ENCODE measurements around the gene C19orf25. TPM values are rescaled to one million over a fixed set of nuclear protein-coding genes. Genes with fewer than 3 reads are reported as not detected.

Gene C19orf25
- polyA plus RNA-seq, 1 of the 3 experiments (the other 2 are of a cell fraction), result 25.3 TPM

DNA sequence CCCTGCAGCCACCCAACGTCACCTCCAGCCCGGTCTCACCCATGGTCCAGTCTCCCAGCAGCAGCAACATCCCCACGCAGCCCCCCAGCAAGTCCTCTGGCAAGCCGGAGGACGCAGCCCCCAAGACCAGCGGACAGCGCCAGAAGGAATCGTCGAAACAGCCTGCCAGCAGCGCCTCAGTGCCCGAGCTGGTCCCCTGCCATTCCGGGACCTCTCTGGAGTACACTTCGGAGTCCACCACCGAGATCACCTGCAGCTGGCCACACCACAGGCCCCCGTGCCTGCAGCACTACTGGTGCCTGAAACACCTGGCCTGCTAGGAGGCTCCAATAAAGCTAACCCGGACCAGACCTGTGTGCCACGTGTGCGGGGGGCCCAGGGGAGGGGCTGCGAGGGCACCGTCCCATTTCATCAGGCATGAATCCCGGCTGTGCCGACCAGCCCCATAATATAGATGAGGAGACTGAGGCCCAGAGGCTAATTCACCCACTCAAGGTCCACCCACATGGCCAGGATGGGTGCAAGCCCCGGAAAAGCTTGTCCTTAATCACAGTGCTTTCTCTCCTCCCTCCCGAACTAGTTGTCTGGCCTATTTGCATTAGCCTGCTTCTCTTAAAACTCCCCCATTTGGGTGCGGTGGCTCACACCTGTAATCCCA, 18.7 kb upstream of the C19orf25 start:
- H2AFZ ChIP-seq (ENCODE audit: low read depth), result no peak overlapping the region
- H3K36me3 ChIP-seq (replicated peaks in 1 of 2; ENCODE audit: control insufficient read depth in 1 of 2, insufficient read depth in 2 of 2, low read length in 1 of 2), result no peaks in the 10 kb centered on the region
- POLR2A ChIA-PET, result no interaction called here
- no peaks in the 10 kb centered on the region for H3K9me3 ChIP-seq
- CTCF ChIA-PET, result no interaction called here
- H3K9ac ChIP-seq, result no peak overlapping the region
- TF ChIP-seq MEF2A (IDR thresholded peaks at IDR 0.05; ENCODE audit: borderline replicate concordance, low read depth), result no peak
- H3K9me2 ChIP-seq, result no peaks in the 10 kb centered on the region
- DNase-seq, result no peak
- no peaks in the 10 kb centered on the region for H3K27me3 ChIP-seq (ENCODE audit: insufficient read depth)
- 77% methylated on average over 4 of the region's 25 CpGs for WGBS (ENCODE audit: low lambda C conversion rate)
- H4K20me1 ChIP-seq (ENCODE audit: insufficient read depth), result no peaks in the 10 kb centered on the region
- peaks cover 0 to 3% of the 10 kb centered on the region in 2 experiments; a peak in 1 of 4 replicates for H3K4me1 ChIP-seq (ENCODE audit: control insufficient read depth in 1 of 2, insufficient read depth in 2 of 2, low read depth in 1 of 2, low read length in 1 of 2)
- no peak overlapping the region for H3K27ac ChIP-seq (ENCODE audit: low read depth in 2 of 2, low read length in 1 of 2)
- H3K79me2 ChIP-seq (ENCODE audit: insufficient read depth), result no peaks in the 10 kb centered on the region
- H3F3A ChIP-seq (replicated peaks; ENCODE audit: insufficient read depth), result peaks cover 8% of the 10 kb centered on the region
- no peak overlapping the region for H3K4me3 ChIP-seq (ENCODE audit: low read depth in 2 of 2, low read length in 1 of 2)
- no peak overlapping the region for H3K4me2 ChIP-seq

DNA sequence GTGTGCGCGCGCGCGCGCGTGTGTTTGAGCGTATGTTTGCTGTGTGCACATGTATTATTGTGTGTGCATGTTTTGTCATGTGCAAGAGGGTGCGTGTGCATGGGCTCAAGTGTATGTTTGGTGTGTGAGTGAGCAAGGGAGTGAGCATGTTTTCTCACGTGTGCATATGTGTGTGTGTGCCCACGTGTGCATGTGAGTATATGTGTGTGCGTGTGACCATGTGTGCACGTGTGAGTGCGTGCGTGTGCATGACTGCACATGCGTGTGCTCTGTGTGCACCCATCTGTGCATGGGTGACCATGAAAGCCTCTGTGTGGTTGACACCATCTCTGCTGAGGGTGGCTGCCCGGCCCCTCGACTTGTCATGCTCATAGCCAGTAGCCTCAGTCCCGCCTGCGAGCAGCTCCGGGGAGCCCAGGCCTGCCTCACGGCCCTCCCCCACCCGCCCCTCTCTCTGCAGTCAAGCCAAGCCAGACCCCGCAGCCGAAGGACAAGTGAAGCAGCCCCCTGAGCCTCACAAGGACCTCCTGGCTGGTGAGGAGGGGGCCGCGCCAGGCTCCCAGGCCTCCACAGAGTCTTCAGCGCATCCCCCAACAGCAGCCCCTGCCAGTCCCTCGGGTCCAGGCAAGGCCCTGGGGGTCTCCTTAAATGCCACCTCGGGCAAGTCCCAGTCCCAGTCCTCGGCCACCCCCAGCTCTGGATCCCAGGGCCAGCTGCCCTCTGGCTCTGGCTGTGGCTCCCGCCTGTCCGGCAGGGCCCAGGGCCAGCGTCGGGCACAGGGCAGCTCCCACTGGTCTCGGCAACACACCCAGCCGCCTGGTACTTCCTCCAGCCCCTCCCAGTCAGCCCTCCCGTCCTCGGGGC, 17.9 kb upstream of the C19orf25 start:
- WGBS (ENCODE audit: low lambda C conversion rate), result 85% methylated on average over 16 of the region's 39 CpGs

More for the DNA sequence above, 17.9 kb upstream of the C19orf25 start:
- no peaks in the 10 kb centered on the region for H3K36me3 ChIP-seq (replicated peaks in 1 of 2; ENCODE audit: control insufficient read depth in 1 of 2, insufficient read depth in 2 of 2, low read length in 1 of 2)
- CTCF ChIA-PET, result no interaction called here
- POLR2A ChIA-PET, result no interaction called here
- H3K27me3 ChIP-seq (ENCODE audit: insufficient read depth), result no peaks in the 10 kb centered on the region
- H3K4me1 ChIP-seq (ENCODE audit: control insufficient read depth in 1 of 2, insufficient read depth in 2 of 2, low read depth in 1 of 2, low read length in 1 of 2), result peaks cover 0 to 3% of the 10 kb centered on the region in 2 experiments; a peak in 1 of 4 replicates
- TF ChIP-seq RFX5 (IDR thresholded peaks at IDR 0.05; ENCODE audit: low read length) (no peak), YY1 (IDR thresholded peaks at IDR 0.05; ENCODE audit: low read depth) (no peak), MEF2A (IDR thresholded peaks at IDR 0.05; ENCODE audit: borderline replicate concordance, low read depth) (no peak), SIN3A (IDR thresholded peaks at IDR 0.05; ENCODE audit: borderline replicate concordance, low read depth, low read length) (no peak), GATA2 (CRISPR knock-in tag; IDR thresholded peaks at IDR 0.05) (no peak), GABPA (IDR thresholded peaks at IDR 0.05; ENCODE audit: low read depth) (no peak), NRF1 (IDR thresholded peaks at IDR 0.05; ENCODE audit: low read depth, low read length) (no peak), NFIC (IDR thresholded peaks at IDR 0.05; ENCODE audit: borderline replicate concordance) (no peak), JUND (IDR thresholded peaks at IDR 0.05) (no peak), FOXM1 (IDR thresholded peaks at IDR 0.05; ENCODE audit: low read depth) (no peak), POLR2AphosphoS5 (IDR thresholded peaks at IDR 0.05; ENCODE audit: low read depth, low read length) (no peak)
- TF ChIP-seq, protein P1, sequence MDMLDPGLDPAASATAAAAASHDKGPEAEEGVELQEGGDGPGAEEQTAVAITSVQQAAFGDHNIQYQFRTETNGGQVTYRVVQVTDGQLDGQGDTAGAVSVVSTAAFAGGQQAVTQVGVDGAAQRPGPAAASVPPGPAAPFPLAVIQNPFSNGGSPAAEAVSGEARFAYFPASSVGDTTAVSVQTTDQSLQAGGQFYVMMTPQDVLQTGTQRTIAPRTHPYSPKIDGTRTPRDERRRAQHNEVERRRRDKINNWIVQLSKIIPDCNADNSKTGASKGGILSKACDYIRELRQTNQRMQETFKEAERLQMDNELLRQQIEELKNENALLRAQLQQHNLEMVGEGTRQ (IDR thresholded peaks at IDR 0.05; ENCODE audit: borderline replicate concordance, low read depth, low read length), result no peak
- TF ChIP-seq, protein P2, sequence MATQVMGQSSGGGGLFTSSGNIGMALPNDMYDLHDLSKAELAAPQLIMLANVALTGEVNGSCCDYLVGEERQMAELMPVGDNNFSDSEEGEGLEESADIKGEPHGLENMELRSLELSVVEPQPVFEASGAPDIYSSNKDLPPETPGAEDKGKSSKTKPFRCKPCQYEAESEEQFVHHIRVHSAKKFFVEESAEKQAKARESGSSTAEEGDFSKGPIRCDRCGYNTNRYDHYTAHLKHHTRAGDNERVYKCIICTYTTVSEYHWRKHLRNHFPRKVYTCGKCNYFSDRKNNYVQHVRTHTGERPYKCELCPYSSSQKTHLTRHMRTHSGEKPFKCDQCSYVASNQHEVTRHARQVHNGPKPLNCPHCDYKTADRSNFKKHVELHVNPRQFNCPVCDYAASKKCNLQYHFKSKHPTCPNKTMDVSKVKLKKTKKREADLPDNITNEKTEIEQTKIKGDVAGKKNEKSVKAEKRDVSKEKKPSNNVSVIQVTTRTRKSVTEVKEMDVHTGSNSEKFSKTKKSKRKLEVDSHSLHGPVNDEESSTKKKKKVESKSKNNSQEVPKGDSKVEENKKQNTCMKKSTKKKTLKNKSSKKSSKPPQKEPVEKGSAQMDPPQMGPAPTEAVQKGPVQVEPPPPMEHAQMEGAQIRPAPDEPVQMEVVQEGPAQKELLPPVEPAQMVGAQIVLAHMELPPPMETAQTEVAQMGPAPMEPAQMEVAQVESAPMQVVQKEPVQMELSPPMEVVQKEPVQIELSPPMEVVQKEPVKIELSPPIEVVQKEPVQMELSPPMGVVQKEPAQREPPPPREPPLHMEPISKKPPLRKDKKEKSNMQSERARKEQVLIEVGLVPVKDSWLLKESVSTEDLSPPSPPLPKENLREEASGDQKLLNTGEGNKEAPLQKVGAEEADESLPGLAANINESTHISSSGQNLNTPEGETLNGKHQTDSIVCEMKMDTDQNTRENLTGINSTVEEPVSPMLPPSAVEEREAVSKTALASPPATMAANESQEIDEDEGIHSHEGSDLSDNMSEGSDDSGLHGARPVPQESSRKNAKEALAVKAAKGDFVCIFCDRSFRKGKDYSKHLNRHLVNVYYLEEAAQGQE (IDR thresholded peaks at IDR 0.05; ENCODE audit: low read depth, low read length), result no peak
- TF ChIP-seq, protein P3, sequence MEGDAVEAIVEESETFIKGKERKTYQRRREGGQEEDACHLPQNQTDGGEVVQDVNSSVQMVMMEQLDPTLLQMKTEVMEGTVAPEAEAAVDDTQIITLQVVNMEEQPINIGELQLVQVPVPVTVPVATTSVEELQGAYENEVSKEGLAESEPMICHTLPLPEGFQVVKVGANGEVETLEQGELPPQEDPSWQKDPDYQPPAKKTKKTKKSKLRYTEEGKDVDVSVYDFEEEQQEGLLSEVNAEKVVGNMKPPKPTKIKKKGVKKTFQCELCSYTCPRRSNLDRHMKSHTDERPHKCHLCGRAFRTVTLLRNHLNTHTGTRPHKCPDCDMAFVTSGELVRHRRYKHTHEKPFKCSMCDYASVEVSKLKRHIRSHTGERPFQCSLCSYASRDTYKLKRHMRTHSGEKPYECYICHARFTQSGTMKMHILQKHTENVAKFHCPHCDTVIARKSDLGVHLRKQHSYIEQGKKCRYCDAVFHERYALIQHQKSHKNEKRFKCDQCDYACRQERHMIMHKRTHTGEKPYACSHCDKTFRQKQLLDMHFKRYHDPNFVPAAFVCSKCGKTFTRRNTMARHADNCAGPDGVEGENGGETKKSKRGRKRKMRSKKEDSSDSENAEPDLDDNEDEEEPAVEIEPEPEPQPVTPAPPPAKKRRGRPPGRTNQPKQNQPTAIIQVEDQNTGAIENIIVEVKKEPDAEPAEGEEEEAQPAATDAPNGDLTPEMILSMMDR (IDR thresholded peaks at IDR 0.05), result no peak
- TF ChIP-seq, protein P4, sequence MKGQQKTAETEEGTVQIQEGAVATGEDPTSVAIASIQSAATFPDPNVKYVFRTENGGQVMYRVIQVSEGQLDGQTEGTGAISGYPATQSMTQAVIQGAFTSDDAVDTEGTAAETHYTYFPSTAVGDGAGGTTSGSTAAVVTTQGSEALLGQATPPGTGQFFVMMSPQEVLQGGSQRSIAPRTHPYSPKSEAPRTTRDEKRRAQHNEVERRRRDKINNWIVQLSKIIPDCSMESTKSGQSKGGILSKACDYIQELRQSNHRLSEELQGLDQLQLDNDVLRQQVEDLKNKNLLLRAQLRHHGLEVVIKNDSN (IDR thresholded peaks at IDR 0.05; ENCODE audit: borderline replicate concordance, low read depth), result no peak
- no peak for DNase-seq
- H3K79me2 ChIP-seq (ENCODE audit: insufficient read depth), result no peaks in the 10 kb centered on the region
- H3F3A ChIP-seq (replicated peaks; ENCODE audit: insufficient read depth), result peaks cover 3% of the 10 kb centered on the region
- no peak overlapping the region for H2AFZ ChIP-seq (ENCODE audit: low read depth)
- no peak overlapping the region for H3K27ac ChIP-seq (ENCODE audit: low read depth in 2 of 2, low read length in 1 of 2)
- no peak overlapping the region for H3K4me3 ChIP-seq (ENCODE audit: low read depth in 2 of 2, low read length in 1 of 2)
- H4K20me1 ChIP-seq (ENCODE audit: insufficient read depth), result no peaks in the 10 kb centered on the region
- H3K9me2 ChIP-seq, result no peaks in the 10 kb centered on the region
- H3K9ac ChIP-seq, result no peak overlapping the region
- H3K9me3 ChIP-seq, result no peaks in the 10 kb centered on the region
- H3K4me2 ChIP-seq, result no peak overlapping the region

Data from SK-N-SH (cell line).